Cardiac muscle cell (in vitro differentiated cells and primary cell): ENCODE data around the gene LRRC37B. TPM values are rescaled to one million over a fixed set of nuclear protein-coding genes. Genes with fewer than 3 reads are reported as not detected.
"Not testable (repeated sequence)": the region's sequence is repeated elsewhere in the genome, so short reads cannot be mapped to it uniquely, and the experiment has no call there.

Experiments used
- DNase-seq, 2 donors: peaks; one replicate each; pipeline versions ENCODE4 v3.0.0 to v3.0.0-alpha.2; 2010 to 2017; ENCODE audit warnings: low read depth in 1 of 2, low spot score in 1 of 2
- H3K27ac ChIP-seq: fragments of 200-600 bp; sonication (generic); 2 replicates; pipeline ENCODE4 v1.5.1; 2016
- H3K27me3 ChIP-seq: fragments of 200-600 bp; sonication (generic); 2 replicates; pipeline ENCODE4 v1.6.0; 2016; ENCODE audit warnings: control low read depth
- H3K36me3 ChIP-seq: fragments of 200-600 bp; sonication (generic); 2 replicates; pipeline ENCODE4 v1.5.1; 2016; ENCODE audit warnings: control low read depth
- H3K4me1 ChIP-seq: fragments of 200-600 bp; sonication (generic); 2 replicates; pipeline ENCODE4 v1.8.1; 2017; ENCODE audit warnings: low read depth, mild to moderate bottlenecking, mixed run types
- H3K4me3 ChIP-seq: fragments of 200-600 bp; sonication (generic); 2 replicates; pipeline ENCODE4 v1.5.1; 2016; ENCODE audit warnings: mild to moderate bottlenecking
- H3K9me3 ChIP-seq: fragments of 200-600 bp; sonication (generic); 2 replicates; pipeline ENCODE4 v1.5.1; 2017; ENCODE audit warnings: low read depth, mild to moderate bottlenecking, control low read depth
- polyA plus RNA-seq: library from polyadenylated mRNA; unstranded; fragments of >200 nt; fragmentation: Nextera tagmentation; extraction: Ambion mirVana; gene quantifications from 2 replicates; pipeline ENCODE4 v1.2.1, GENCODE V29; 2016
- total RNA-seq: library from RNA; depleted of rRNA; stranded (reverse); fragments of >200 nt; gene quantifications from 2 replicates; pipeline ENCODE4 v1.2.3, GENCODE V29; 2016

The LRRC37B gene
- total and polyA plus RNA-seq, 2 experiments from 2014 or later, result 9.5 to 16.3 TPM

- not testable (repeated sequence) for H3K4me1 ChIP-seq, H3K27me3 ChIP-seq, H3K27ac ChIP-seq
Measured at GRCh38 chr17:32045611-32046010, 38.4 kb downstream of the LRRC37B start.

DNA sequence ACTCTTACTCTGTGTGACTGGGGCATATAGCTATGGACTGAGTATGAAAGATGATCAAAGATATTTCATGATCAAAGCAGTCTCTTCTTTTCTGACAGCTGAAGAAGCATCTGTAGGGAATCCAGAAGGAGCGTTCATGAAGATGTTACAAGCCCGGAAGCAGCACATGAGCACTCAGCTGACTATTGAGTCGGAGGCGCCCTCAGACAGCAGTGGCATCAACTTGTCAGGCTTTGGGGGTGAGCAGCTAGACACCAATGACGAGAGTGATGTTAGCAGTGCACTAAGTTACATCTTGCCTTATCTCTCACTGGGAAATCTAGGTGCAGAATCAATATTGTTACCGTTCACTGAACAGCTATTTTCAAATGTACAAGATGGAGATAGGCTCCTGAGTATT lies 40.5 kb downstream of the LRRC37B start:
- H3K27me3 ChIP-seq, H3K36me3 ChIP-seq, H3K27ac ChIP-seq, H3K9me3 ChIP-seq, DNase-seq, H3K4me1 ChIP-seq, H3K4me3 ChIP-seq: not testable (repeated sequence)

More at GRCh38 chr17:32045611-32046010, 38.4 kb downstream of the LRRC37B start:
- peak in 1 of 2 donors; percentile 32 for DNase-seq
- H3K4me3 ChIP-seq, H3K36me3 ChIP-seq, H3K9me3 ChIP-seq: not testable (repeated sequence)

GRCh38 chr17:32054985-32055384 lies 47.8 kb downstream of the LRRC37B start:
- not testable (repeated sequence) for H3K27ac ChIP-seq, H3K36me3 ChIP-seq, DNase-seq

GRCh38 chr17:32055425-32055824 lies 48.2 kb downstream of the LRRC37B start:
- H3K4me3 ChIP-seq, H3K9me3 ChIP-seq, DNase-seq, H3K27me3 ChIP-seq, H3K27ac ChIP-seq, H3K4me1 ChIP-seq, H3K36me3 ChIP-seq: not testable (repeated sequence)

More at GRCh38 chr17:32054985-32055384, 47.8 kb downstream of the LRRC37B start:
- H3K27me3 ChIP-seq, H3K4me1 ChIP-seq, H3K4me3 ChIP-seq, H3K9me3 ChIP-seq: not testable (repeated sequence)

- not testable (repeated sequence) for H3K27ac ChIP-seq, H3K9me3 ChIP-seq, H3K4me1 ChIP-seq, H3K27me3 ChIP-seq, H3K36me3 ChIP-seq, H3K4me3 ChIP-seq, DNase-seq
Measured at GRCh38 chr17:32056500-32056899, 49.3 kb downstream of the LRRC37B start.

DNA sequence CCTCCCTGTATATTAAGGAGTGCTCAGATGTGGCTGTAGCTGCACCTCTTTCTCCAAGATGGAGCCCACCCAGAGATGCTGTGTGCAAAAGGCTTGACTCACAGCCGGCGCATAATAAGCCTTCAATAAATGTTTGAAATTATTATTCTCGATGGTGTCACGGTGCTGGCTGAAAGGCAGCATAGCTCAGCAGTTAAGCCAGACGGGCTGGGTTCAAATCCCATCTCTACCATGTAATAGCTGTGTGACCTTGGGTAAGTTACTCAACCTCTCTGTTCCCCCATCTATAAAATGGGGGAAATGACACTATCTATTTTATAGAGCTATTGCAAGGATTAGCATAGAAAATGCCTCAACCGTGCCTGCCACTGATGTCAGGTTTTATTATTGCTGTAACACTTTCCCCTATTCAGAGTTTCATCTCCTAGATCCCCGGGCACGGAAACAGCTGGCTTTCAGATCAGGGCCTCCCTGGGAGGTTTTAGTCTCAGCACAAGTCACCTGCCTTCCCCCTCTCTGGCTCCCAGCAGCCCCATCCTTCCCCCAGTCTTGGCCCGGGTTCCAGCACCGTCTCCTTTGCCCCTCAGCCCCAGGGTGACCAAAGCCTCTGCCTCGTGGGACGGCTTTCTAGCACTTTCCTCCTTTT lies 50.4 kb downstream of the LRRC37B start:
- H3K36me3 ChIP-seq, H3K4me3 ChIP-seq, DNase-seq, H3K4me1 ChIP-seq, H3K9me3 ChIP-seq, H3K27ac ChIP-seq, H3K27me3 ChIP-seq: not testable (repeated sequence)

- H3K36me3 ChIP-seq, DNase-seq, H3K27ac ChIP-seq, H3K4me3 ChIP-seq, H3K9me3 ChIP-seq, H3K27me3 ChIP-seq, H3K4me1 ChIP-seq: not testable (repeated sequence)
Measured at GRCh38 chr17:32060695-32061094, 53.5 kb downstream of the LRRC37B start.

- H3K9me3 ChIP-seq, H3K27me3 ChIP-seq, H3K27ac ChIP-seq, H3K4me3 ChIP-seq, DNase-seq, H3K36me3 ChIP-seq, H3K4me1 ChIP-seq: not testable (repeated sequence)
Measured at GRCh38 chr17:32061840-32062239, 54.7 kb downstream of the LRRC37B start.

DNA sequence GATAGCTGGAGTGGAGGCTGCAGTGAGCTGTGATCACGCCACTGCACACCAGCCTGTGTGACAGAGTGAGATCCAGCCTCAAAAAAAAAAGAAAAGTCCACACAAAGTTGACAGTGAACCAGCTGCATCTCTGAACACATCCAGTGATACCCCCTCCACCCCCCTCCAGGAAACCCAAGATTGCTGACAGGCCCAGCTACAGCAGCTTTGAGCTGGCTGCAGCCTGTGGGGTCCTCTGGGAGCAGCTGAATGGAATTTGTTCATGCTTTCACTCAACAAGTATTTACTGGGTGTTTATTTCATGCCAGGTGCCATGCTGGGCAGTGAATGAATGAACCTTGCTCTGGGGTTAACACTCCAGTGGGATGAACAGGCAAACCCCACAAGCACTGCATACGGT lies 56.9 kb downstream of the LRRC37B start:
- H3K9me3 ChIP-seq, H3K36me3 ChIP-seq, H3K4me1 ChIP-seq, H3K27me3 ChIP-seq, H3K27ac ChIP-seq, DNase-seq, H3K4me3 ChIP-seq: not testable (repeated sequence)

DNA sequence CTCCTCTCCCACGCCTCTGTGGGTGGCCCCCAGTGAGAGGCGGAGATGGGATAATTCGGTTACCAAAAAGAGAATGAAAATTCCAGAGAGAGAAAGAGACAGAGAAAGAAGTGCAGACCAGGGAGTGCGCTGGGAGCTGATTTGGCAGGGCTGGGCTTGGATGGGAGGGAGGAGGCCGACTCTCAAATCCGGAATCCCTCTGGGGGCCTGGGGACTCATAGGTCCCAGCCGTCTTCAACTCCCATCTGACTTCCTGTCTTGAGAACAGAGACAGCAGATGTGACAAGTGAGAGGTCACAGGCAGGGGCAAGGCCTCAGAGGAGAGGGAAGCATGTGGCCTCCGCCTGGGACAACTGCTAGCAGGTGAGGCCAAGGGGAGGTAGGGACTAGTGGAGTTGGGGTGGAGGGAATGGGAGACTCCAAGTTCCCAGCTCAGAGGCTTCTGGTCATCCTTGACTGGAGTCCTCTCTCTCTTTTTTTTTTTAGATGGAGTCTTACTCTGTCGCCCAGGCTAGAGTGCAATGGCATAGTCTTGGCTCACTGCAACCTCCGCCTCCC lies 59.0 kb downstream of the LRRC37B start:
- not testable (repeated sequence) for H3K27me3 ChIP-seq, H3K4me3 ChIP-seq, H3K27ac ChIP-seq, H3K9me3 ChIP-seq, DNase-seq, H3K36me3 ChIP-seq, H3K4me1 ChIP-seq
